Measurements from ENCODE around the gene MMP19.

Gene MMP19

GRCh38 chr12:55828357-55828756 is 14.4 kb downstream of the MMP19 start:
- H3K4me3 ChIP-seq (ENCODE audit: extremely low read depth, insufficient read depth, low read length, poor library complexity, severe bottlenecking): peak overlapping the region; percentile 91
- 100% methylated on average over 3 of the region's 5 CpGs for WGBS, 2 experiments (ENCODE audit: insufficient coverage in 2 of 2)

DNA sequence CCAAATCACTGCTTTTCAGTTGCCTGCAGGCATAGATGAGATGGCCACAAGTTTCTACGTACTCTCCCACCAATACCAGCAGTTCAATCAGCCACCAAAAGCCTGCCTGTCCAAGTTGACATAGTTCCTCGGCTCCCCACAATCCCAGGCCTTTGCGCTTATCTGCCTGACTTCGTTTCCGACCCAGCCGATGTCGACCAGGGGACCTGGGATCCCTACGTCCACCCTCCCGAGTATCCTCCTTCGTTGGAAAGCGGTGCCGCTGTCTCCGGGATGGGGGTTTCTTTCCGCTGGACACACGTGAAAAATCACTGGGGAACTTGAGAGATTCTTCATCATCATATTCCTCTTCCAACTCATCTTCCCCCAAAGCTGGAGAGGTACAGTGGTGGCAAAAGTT is 14.9 kb downstream of the MMP19 start:
- H3K4me1 ChIP-seq (ENCODE audit: control insufficient read depth, insufficient read depth, low read length, poor library complexity, severe bottlenecking): peaks cover 25% of the 10 kb centered on the region
- H3K36me3 ChIP-seq (ENCODE audit: control insufficient read depth, insufficient read depth, low read length): peaks cover 54% of the 10 kb centered on the region
- H3K9me3 ChIP-seq (ENCODE audit: control insufficient read depth, low read length): no peaks in the 10 kb centered on the region
- WGBS, 2 experiments (ENCODE audit: insufficient coverage in 2 of 2): 96 to 98% methylated on average over 8 to 11 of the region's 15 CpGs
- H3K4me3 ChIP-seq (ENCODE audit: extremely low read depth, insufficient read depth, low read length, poor library complexity, severe bottlenecking): no peak overlapping the region
- H3K27ac ChIP-seq (ENCODE audit: low read depth, low read length, severe bottlenecking): no peak overlapping the region

More at GRCh38 chr12:55828357-55828756, 14.4 kb downstream of the MMP19 start:
- H3K9me3 ChIP-seq (ENCODE audit: control insufficient read depth, low read length): no peaks in the 10 kb centered on the region
- H3K27ac ChIP-seq (ENCODE audit: low read depth, low read length, severe bottlenecking): no peak overlapping the region
- peaks cover 25% of the 10 kb centered on the region for H3K4me1 ChIP-seq (ENCODE audit: control insufficient read depth, insufficient read depth, low read length, poor library complexity, severe bottlenecking)
- peaks cover 51% of the 10 kb centered on the region for H3K36me3 ChIP-seq (ENCODE audit: control insufficient read depth, insufficient read depth, low read length)

DNA sequence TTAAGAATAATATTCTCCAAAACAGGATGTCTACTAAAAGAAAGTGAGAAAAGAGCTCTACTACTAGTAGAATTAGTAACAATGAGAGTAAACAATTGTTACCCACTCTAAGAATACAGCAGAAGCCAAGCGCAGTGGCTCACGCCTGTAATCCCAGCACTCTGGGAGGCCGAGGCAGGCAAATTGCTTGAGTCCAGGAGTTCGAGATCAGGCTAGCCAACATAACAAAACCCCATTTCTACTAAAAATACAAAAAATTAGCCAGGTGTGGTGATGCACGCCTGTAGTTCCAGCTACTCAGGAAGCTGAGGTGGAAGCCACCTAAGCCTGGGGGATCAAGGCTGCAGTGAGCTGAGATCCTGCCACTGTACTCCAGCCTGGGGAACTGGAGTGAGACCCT is 18.0 kb downstream of the MMP19 start:
- H3K4me3 ChIP-seq (ENCODE audit: extremely low read depth, insufficient read depth, low read length, poor library complexity, severe bottlenecking): no peak overlapping the region

DNA sequence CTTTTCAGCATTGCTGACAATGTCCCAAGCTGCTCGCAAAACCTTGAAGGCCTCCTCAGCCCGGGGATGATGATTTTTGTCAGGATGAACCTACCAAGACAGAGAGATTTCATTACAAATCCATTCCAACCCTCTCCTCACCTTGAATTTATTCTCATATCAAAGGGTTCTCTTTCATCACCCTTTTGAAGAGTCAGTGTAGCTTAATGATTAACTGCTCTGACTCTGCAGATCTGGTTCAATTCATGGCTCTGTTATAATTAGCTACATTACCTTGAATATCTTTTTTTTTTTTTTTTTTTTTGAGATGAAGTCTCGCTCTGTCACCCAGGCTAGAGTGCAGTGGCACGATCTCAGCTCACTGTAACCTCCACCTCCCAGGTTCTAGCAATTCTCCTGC is 19.3 kb downstream of the MMP19 start:
- H3K4me1 ChIP-seq (ENCODE audit: control insufficient read depth, insufficient read depth, low read length, poor library complexity, severe bottlenecking): peaks cover 18% of the 10 kb centered on the region
- no peaks in the 10 kb centered on the region for H3K9me3 ChIP-seq (ENCODE audit: control insufficient read depth, low read length)
- H3K36me3 ChIP-seq (ENCODE audit: control insufficient read depth, insufficient read depth, low read length): peaks cover 92% of the 10 kb centered on the region
- H3K27ac ChIP-seq (ENCODE audit: low read depth, low read length, severe bottlenecking): no peak overlapping the region
- H3K4me3 ChIP-seq (ENCODE audit: extremely low read depth, insufficient read depth, low read length, poor library complexity, severe bottlenecking): no peak overlapping the region
- WGBS, 2 experiments (ENCODE audit: insufficient coverage in 2 of 2): 100% methylated on average over 1 to 2 of the region's 4 CpGs

More for the DNA sequence above, 18.0 kb downstream of the MMP19 start:
- WGBS, 2 experiments (ENCODE audit: insufficient coverage in 2 of 2): 76 to 86% methylated on average over 2 to 3 of the region's 5 CpGs
- Histone ChIP-seq H3K4me1 (ENCODE audit: control insufficient read depth, insufficient read depth, low read length, poor library complexity, severe bottlenecking) (peaks cover 12% of the 10 kb centered on the region), H3K9me3 (ENCODE audit: control insufficient read depth, low read length) (no peaks in the 10 kb centered on the region), H3K27ac (ENCODE audit: low read depth, low read length, severe bottlenecking) (no peak overlapping the region), H3K36me3 (ENCODE audit: control insufficient read depth, insufficient read depth, low read length) (peaks cover 85% of the 10 kb centered on the region)

DNA sequence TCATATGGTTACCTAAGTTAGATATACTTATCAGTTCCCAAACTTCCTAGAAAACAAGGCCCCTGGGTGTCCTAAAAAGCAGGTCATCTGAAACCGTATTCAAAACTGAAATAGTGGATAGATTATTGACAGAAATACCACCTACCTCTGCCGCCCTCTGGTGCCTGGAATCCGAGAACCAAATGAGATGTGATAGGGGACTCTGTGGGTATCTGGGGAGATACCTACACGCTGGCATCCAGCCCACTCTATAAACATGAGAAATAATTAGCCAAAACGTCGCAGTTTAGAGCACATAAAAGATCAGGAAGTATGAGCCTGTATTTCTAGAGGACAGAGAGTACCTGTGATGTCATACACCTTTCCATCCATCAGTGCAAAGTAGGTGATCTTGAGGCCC is 20.5 kb downstream of the MMP19 start:
- H3K4me3 ChIP-seq (ENCODE audit: extremely low read depth, insufficient read depth, low read length, poor library complexity, severe bottlenecking): no peak overlapping the region
- no peak overlapping the region for H3K27ac ChIP-seq (ENCODE audit: low read depth, low read length, severe bottlenecking)
- WGBS, 2 experiments (ENCODE audit: insufficient coverage in 2 of 2): 80 to 92% methylated on average over 1 to 2 of the region's 6 CpGs
- H3K4me1 ChIP-seq (ENCODE audit: control insufficient read depth, insufficient read depth, low read length, poor library complexity, severe bottlenecking): peaks cover 16% of the 10 kb centered on the region
- H3K9me3 ChIP-seq (ENCODE audit: control insufficient read depth, low read length): no peaks in the 10 kb centered on the region
- peaks cover 81% of the 10 kb centered on the region for H3K36me3 ChIP-seq (ENCODE audit: control insufficient read depth, insufficient read depth, low read length)

DNA sequence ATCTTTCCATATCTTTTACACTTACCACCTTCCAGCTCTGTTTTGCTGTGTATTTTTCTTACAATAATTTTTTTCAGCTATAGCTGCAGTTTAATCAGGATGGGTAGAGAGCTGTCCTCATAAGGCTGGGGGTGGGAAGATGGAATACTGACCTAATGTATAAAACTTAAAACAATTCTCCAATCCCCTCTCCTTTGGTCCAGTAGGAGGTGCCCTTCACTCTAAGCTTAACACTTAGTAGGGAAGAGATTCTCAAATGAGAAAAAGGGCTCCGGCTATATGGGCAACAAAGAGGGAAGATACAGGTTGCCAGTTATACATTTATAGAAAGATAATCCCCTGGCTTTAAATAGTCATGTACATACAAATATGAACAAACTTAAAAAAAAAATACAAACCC is 22.1 kb downstream of the MMP19 start:
- Histone ChIP-seq H3K36me3 (ENCODE audit: control insufficient read depth, insufficient read depth, low read length) (peaks cover 71% of the 10 kb centered on the region), H3K4me3 (ENCODE audit: extremely low read depth, insufficient read depth, low read length, poor library complexity, severe bottlenecking) (no peak overlapping the region), H3K27ac (ENCODE audit: low read depth, low read length, severe bottlenecking) (no peak overlapping the region), H3K4me1 (ENCODE audit: control insufficient read depth, insufficient read depth, low read length, poor library complexity, severe bottlenecking) (peaks cover 17% of the 10 kb centered on the region), H3K9me3 (ENCODE audit: control insufficient read depth, low read length) (no peaks in the 10 kb centered on the region)
- no CpG with 5 or more reads among the region's 1 CpG for WGBS, 2 experiments (ENCODE audit: insufficient coverage in 2 of 2)

- H3K4me3 ChIP-seq (ENCODE audit: extremely low read depth, insufficient read depth, low read length, poor library complexity, severe bottlenecking): peak overlapping the region; percentile 97
- 90 to 92% methylated on average over 4 to 5 of the region's 6 CpGs for WGBS, 2 experiments (ENCODE audit: insufficient coverage in 2 of 2)
Observed at GRCh38 chr12:55818886-55819285, 23.9 kb downstream of the MMP19 start.

GRCh38 chr12:55818140-55818728 is 24.5 kb downstream of the MMP19 start:
- peaks cover 18% of the 10 kb centered on the region for H3K4me1 ChIP-seq (ENCODE audit: control insufficient read depth, insufficient read depth, low read length, poor library complexity, severe bottlenecking)
- H3K36me3 ChIP-seq (ENCODE audit: control insufficient read depth, insufficient read depth, low read length): peaks cover 72% of the 10 kb centered on the region
- H3K9me3 ChIP-seq (ENCODE audit: control insufficient read depth, low read length): no peaks in the 10 kb centered on the region
- WGBS, 2 experiments (ENCODE audit: insufficient coverage in 2 of 2): 1 to 6% methylated on average over 12 to 14 of the region's 17 CpGs
- no peak overlapping the region for H3K27ac ChIP-seq (ENCODE audit: low read depth, low read length, severe bottlenecking)
- H3K4me3 ChIP-seq (ENCODE audit: extremely low read depth, insufficient read depth, low read length, poor library complexity, severe bottlenecking): peak overlapping the region; percentile 97

More at GRCh38 chr12:55818886-55819285, 23.9 kb downstream of the MMP19 start:
- Histone ChIP-seq H3K4me1 (ENCODE audit: control insufficient read depth, insufficient read depth, low read length, poor library complexity, severe bottlenecking) (peaks cover 18% of the 10 kb centered on the region), H3K36me3 (ENCODE audit: control insufficient read depth, insufficient read depth, low read length) (peaks cover 72% of the 10 kb centered on the region), H3K9me3 (ENCODE audit: control insufficient read depth, low read length) (no peaks in the 10 kb centered on the region), H3K27ac (ENCODE audit: low read depth, low read length, severe bottlenecking) (no peak overlapping the region)

DNA sequence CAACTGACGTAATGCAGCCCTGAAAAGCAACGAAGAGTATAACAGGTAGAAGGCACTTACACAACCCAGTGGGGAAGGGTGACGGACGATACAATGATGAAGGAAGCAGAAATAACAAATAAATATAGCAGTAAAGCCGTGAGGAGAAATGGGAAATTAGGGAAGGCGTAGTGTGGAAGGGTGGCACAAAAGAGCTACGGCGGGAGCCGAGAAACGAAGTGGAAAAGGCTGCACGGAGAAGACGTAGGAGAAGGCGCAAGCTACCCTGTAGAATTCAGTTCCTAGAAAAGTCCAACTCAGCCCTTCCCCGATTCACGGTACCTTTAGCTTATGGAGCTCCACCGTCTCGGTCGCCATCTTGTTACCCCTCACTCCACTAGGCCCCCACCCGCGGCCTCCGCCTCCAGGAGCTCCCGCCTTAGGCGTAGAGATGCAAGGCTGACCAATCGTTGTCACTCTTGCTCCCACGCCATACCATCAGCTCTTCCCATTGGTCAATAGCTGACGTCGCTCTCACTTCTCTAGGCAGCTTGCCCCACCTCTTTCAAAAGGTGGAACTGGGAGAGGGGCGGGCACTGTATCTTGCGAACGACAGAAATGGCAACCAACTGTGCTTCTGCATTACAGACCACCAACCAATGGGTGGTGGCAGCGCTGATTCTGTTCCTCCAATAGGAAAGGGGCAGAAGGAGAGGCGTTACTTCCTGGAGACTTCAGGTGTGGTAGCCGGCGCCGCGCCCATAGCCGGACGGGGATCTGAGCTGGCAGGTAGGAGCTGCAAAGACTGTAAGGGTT is 25.2 kb downstream of the MMP19 start, which contains the start of the genes ORMDL2 and SARNP:
Gene ORMDL2, plus strand, starts transcription at position 697 of the 795 bp plus-strand sequence. CDS start 959 bp downstream, outside the sequence.
Gene SARNP, minus strand, starts transcription at position 380 of the 795 bp plus-strand sequence. Its CDS starts 23 bp downstream, at position 357.
- Histone ChIP-seq H3K4me3 (ENCODE audit: extremely low read depth, insufficient read depth, low read length, poor library complexity, severe bottlenecking) (peak within 1 kb of the TSS; percentile 97), H3K4me1 (ENCODE audit: control insufficient read depth, insufficient read depth, low read length, poor library complexity, severe bottlenecking) (peaks cover 18% of the 10 kb centered on the region), H3K9me3 (ENCODE audit: control insufficient read depth, low read length) (no peaks in the 10 kb centered on the region), H3K36me3 (ENCODE audit: control insufficient read depth, insufficient read depth, low read length) (peaks cover 72% of the 10 kb centered on the region), H3K27ac (ENCODE audit: low read depth, low read length, severe bottlenecking) (peak within 1 kb of the TSS; percentile 74)
- 0% methylated on average over 34 to 35 of the region's 38 CpGs for WGBS, 2 experiments (ENCODE audit: insufficient coverage in 2 of 2)

GRCh38 chr12:55816881-55817344 is 25.8 kb downstream of the MMP19 start:
- no peaks in the 10 kb centered on the region for H3K9me3 ChIP-seq (ENCODE audit: control insufficient read depth, low read length)
- H3K27ac ChIP-seq (ENCODE audit: low read depth, low read length, severe bottlenecking): peak overlapping the region; percentile 74
- WGBS, 2 experiments (ENCODE audit: insufficient coverage in 2 of 2): 3 to 7% methylated on average over 5 of the region's 14 CpGs
- H3K4me1 ChIP-seq (ENCODE audit: control insufficient read depth, insufficient read depth, low read length, poor library complexity, severe bottlenecking): peaks cover 18% of the 10 kb centered on the region
- H3K4me3 ChIP-seq (ENCODE audit: extremely low read depth, insufficient read depth, low read length, poor library complexity, severe bottlenecking): peak overlapping the region; percentile 97
- H3K36me3 ChIP-seq (ENCODE audit: control insufficient read depth, insufficient read depth, low read length): peaks cover 70% of the 10 kb centered on the region
